Activated T-helper 9 cell treated with anti-CD3 and anti-CD28 coated beads, Interleukin-2, amount 50 U/mL, for 16 hours (primary cell): ENCODE measurements around the gene ARMC9.
"Not testable (repeated sequence)": the region's sequence is repeated elsewhere in the genome, so short reads cannot be mapped to it uniquely, and the experiment has no call there.

ENCODE experiments used
- DNase-seq: peaks from one replicate; pipeline ENCODE4 v3.0.0-alpha.2; 2020; ENCODE audit warnings: low read depth

Gene ARMC9

DNA sequence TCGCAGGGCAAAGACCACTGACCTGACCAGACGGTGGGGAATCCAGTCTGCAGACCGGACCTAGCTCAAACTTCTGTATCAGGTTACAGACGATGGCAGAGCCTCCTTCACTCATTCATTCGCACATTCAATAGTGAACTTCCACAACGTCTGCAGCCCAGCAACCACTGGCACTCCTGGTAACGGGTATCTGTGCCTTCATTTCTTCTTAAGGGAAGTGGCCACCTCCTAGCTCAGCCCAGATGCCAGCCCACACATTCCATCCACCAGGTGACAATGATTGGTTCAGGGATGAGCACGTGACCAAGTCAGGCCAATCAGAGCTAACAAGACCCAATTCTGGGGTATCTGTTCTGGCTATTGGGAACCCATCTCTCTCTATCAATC, 15.9 kb upstream of the ARMC9 start:
- no peak for DNase-seq

DNA sequence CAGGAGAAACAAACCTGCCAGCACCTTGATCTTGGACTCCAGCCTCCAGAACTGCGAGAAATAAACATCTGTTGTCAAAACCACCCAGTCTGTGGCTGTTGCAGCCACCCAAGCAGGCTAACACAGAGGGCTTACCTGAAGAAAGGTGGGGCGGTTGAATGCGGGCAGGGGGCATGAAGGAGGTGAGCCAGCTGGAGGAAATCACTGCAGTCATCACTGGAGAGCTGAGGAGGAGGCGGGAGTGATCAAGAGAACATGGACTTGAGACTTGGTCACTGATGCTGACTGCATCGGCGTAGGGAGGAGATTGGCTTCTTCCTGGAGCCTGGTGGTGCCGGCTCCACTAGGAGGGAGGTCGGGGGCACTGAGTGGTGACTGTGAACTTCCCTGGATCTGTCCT, 14.6 kb upstream of the ARMC9 start:
- DNase-seq: no peak

DNA sequence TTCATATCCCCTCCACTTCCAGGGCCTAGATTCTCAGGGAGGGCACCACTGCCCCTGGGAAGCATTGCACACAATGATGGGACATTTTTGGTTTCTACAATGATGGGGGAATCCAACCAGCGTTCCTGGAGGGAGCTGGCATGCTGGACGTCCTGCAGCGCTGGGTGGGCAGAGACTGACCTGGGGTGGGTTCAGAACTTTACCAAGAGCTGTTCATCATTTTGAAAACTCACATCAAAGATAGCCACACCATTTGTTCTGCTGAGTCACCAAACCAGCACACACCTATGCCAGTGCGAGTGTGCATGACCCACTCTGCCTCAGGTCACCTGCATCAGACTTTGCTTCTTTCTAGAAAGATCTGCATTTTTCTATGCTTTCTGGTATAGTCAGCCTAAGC, 14.1 kb upstream of the ARMC9 start:
- DNase-seq: no peak

DNA sequence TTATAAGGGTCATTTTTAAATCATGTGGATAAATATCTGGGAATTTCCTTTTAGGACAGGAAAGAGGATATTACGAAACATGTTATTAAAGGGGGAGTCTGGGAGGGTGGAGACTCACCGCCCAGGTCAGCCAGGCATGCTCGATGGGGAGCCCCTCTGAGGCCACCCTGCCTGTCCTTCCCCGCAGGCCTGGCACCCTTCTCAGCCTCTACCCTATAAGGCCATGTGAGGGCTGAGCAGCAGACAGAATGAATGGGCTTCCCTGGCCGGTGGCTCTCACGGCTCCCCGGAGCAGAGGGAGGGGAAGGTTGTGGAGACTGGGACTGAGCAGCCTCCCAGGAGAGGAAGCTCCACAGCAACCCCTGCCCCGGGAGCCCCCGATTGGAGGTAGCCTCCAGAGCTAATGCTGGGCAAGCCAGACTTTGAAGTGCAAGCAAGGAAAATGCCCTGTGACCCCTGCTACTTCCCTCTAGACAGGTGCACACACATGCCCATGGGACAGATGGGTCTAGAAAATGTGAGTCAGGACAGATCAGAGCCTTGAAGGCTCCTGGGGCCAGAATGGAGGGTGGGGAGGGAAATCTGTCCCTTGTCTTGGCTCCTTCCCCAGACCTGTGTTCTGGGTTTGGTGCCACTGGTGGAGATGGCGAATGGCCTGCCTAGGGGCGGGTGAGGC, 13.2 kb upstream of the ARMC9 start:
- DNase-seq: no peak

DNA sequence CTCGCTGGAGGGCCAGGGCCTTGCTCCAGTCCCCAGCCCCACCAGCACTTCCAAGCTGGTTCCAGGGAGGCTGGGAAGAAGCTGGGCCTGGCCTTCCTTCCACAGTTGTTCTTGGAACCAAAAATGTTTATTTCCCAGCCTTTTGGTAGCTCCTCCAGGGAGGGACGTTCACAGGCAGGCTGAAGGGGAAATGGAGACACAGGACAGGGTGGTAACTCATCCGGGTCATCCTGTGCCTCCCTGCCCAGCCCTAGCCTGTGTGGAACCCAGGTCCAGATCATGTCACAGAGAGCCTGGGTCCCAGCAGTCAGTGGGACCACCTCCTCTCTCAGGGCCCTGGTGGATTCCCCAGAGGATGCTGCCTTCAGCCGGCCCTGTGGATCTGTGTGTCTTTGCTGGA, 12.5 kb upstream of the ARMC9 start:
- DNase-seq: no peak

DNA sequence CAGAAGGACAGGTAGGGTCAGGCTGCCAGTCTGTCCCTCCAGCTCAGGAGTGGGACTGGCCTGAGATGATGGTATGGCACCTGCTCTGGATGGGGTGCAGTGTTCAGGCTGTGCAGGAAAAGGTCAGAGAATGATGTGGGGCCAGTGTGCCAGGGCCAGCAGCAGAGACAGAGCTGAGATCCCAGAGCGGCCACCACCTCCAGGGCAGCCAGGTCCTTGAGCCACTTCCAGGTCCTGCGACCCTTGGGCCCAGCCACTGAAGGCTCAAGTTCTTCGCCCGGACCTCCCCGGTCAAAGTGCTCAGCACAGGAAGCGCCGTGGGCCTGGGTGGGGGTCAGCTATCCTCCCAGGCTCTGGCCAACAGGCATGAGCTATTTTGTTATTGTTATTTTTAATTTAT, 12.1 kb upstream of the ARMC9 start:
- no peak for DNase-seq

DNA sequence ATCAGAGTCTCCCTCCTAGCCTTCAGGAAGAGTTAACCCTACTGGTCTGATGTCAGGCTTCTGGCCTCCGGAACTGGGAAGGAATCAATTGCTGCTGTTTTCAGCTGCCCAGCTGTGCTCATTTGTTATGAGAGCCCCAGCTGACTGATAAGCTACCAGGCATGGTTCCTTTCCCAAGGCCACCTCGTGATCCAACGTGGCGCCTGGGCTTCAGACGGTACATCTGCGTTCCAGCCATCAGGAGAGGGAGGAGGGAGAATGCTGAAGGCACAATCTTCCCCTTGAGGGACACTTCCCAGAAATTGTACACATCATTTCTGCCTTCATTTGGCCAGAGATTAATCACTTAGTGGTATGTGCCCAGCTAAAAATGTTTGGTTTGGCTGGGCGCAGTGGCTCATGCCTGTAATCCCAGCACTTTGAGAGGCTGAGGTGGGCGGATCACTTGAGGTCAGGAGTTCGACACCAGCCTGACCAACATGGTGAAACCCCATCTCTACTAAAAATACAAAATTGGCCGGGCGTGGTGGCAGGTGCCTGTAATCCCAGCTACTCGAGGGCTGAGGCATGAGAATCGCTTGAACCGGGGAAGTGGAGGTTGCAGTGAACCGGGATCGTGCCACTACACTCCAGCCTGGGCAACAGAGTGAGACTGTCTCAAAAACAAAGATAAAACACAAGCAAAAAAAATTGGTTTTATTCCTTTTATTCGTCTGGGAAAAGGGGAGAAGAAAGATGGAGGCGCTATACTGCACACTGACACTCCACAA, 10.5 kb upstream of the ARMC9 start:
- DNase-seq: no peak

DNA sequence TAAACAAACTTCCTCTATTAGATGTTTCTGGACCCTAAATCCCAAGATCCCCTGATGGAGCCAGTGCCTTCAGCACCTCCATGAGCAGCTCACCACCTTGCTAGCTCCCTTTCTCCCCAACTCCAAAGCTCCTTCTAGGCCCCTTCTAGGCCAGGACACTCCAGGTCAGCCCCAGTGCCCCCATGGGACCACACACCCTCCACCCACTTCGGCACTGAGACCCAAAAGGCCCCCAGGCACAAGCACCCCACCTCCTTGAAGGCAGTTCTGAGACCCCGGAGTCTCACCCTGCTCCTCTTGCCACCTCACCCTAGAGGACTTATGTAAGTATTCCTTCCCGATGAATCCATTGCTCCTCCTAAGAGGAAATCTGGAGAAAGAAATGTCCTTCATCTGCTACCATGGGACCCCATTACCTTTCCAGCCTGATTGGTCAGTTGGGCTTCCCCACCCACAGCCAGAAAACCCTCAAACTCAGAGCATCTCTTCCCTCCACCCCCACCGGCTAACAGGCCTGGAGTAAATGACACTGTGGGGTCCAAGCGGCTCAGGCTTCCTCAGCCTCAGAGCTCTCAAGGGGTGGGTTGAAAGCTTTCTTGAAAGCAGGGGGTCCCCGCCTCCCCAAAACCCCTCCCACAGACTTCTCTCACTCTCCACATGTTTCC, 9.8 kb upstream of the ARMC9 start:
- DNase-seq: no peak

DNA sequence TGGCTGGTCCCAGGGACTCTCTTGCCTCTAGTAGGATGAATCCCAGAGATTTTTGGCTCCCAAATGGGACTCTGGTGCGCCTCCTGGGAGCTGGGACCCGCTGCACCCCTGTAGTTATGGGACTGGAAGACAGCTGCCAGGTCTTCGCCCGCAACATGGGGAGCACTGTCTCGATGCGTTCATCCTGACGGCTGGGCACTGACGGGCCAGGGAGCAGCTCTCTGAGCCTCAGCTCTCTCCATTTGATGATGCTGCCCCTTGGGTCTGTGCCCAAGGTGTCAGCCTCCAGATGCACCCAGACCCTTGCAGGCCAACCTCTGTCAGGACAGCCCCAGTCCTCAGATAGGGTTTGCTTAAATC, 9.3 kb upstream of the ARMC9 start:
- DNase-seq: no peak

DNA sequence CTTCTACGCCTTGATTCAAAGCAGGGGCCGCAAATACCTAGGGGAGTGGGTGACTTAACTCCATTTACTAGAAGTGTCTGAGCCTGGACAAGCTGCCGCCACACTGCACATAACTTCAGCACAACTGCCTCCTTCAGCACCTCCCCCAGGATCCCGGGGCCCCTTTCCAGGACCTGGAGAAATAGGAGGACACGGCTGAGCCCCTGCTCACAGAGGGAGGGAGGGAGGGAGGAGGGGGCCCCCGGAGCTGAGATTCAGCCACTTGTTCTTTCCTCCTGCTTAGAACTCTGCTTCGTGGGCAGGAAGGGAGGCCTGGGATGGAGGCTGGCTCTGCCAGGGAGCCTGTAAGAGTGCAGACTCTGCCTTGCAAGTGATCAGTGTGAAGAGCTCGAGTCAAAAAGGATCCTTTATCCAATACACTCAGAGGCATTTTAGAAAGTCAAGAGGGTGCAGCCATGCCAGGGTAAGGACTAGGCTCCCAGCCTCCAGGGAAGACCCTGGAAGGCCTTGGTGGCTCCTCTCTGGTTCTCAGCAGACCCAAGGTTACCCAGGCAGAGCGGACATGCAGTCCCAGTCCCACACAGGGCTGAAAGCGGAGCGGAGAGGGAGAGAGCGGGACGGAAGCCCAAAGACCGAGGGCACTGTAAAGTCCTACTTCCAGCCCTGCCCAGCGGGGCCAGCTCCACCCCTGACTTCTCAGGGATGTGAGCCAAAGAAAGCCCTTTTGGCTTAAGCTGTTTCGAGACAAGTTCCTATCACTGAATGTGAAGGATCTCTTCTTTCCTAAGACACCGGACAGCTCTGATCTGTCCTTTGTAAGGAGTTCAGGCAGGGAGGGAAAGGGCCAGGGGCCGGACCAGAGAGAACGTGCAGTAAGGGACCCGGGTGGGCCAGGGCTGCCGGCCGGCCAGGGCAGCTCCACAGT, 8.6 kb upstream of the ARMC9 start:
- no peak for DNase-seq

DNA sequence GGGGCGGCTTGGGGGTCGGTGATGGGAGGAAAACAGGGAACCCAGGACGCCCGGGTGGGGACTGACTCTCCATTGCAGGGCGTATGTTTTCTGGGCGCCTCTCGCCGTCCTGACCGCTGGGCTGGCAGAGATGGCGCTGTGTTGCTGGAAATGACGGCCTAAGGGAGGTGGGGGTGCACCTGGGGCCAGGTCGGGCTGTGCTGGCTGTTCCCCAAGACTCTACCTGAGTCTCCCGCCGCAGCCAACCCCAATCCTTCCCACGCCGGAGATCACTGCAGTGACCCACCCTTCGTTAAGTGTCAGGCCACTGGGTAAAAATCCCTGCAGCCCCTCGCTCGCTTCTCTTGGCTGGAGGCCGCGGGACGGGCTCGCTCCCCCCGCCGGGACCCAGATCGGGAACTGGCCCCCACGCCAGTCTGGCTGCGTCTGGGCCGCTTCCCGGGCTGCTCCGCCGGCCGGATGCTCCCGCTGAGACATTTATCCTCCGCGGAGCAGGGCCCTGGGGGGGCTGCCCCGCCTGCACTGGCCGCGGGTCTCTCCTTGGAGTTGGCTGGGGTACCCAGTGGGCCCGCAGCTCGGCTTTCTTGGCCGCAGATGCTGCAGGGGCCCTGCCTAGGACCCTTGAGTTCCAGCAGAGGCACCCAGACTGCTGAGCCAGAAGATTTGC, 7.8 kb upstream of the ARMC9 start:
- DNase-seq: no peak

DNA sequence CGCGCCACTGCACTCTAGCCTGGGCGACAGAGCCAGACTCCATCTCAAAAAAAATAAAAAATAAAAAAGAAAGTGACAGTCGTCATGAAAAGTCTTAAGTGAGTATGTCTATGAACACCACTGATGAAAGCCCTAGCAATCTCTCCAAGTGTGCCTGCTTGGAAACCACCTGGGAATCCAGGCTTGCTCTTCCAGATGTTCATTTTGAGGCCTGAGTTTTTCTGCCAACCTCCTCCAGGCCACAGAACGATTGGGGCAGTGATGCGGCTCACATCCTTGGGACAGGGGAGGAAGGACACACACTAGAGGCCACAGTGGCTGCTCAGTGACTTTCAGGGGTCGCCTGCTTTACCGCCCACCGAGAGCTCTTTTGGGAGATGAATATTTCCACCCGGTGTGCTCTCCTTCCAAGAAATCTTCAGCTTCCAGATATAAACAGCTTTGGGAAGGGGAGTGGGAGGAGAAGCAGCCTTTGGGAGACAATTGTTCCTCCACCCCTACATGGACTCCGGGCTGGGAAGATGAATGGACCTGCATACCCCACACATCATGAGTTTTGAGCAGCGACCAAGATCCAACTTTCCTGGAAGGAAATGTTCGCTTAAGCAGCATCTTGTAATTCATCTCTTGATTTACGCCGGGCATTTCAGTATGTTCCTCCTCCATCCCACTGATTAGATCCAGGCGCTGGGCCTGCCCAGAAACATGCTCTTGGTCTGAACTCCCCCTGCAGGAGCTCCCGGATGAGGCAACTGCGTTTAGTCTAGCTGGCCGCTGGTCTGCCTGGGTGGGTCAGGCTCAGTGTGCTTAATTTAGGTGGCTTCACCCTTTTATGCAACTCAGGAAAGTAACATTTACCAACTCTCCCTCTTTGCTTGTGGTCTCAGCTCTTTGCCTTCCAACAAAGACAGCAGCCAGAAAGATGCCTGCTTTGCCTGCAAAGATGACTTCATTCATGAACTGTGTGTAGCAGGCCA, 6.2 kb upstream of the ARMC9 start:
- no peak for DNase-seq

DNA sequence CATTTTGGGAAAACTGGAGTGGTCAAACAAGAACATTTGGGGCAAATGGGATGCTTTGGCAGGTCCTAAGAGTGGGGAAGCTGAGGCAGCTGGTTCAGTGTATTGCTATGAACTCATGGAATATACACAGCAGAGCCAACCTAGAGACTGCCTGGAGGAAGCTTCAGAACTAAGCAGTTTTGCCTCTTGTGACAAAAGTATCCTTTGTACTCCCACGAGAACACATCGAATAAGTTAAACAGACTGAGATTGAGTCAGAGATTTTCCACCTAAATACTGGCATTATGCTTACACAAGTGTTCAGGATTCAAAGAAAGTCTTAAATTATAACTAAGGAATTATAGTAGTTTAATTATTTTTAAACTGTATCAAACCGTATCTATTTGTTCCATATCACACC, 5.2 kb upstream of the ARMC9 start:
- no peak for DNase-seq

DNA sequence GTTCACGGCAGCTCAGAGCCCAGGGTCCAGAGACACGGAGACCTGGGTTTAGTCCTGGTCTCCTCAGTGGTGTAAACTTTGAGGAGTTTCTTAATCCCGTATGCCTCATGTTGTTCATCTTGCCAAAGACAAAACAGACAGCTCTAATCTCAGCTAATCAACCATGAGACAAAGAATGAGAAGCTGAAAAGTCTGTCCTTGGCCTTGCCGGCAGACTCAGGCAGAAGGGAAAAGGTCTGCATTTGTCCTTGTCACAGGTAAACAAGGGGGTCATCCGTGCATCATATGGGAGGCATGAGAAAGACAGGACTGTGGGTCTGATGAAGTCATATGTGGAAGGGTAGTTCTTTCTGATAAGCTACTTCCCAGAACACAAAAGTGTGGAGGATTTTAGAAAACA, 1.8 kb upstream of the ARMC9 start:
- DNase-seq: no peak

DNA sequence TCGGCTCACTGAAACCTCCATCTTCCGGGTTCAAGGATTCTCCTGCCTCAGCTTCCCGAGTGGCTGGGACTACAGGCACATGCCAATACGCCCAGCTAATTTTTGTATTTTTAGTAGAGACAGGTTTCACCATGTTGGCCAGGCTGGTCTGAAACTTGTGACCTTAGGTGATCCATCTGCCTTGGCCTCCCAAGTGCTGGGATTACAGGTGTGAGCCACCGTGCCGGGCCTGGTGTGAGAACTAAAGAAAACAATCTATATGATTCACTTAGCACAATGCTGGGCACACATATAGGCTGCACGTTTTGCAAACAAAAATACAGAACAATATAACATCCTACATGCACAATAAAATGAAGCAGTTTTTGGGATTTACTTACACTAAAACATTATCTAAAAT, 1.2 kb upstream of the ARMC9 start:
- not testable (repeated sequence) for DNase-seq

DNA sequence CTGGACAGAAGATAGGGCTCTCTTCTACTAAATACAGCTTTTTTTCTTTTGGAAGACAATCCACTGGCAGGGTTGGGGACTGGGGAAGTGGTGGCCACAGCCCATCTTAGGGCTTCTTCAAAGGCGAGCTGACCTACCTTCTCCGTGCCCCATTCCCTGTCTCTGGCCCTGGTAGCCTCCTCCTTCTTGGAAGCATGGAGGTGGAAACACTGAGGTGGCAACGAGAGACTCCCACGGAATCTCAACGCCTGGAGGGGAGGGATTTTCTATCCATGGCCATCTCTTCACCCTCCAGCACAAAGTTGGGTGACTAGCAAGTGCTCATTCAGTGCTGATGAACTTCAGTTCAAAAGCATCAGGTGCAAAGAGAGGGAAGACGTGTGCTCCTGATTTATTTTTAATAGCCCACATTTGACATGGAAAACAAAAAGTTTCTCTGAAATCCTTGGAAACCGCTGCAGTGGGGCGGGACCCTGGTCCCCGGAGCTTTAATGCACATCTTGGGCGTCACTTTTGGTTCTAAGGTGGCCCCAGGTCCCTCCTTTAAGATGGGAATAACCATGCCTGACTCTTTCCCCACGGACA, 633 bp upstream of the ARMC9 start:
- DNase-seq: no peak

DNA sequence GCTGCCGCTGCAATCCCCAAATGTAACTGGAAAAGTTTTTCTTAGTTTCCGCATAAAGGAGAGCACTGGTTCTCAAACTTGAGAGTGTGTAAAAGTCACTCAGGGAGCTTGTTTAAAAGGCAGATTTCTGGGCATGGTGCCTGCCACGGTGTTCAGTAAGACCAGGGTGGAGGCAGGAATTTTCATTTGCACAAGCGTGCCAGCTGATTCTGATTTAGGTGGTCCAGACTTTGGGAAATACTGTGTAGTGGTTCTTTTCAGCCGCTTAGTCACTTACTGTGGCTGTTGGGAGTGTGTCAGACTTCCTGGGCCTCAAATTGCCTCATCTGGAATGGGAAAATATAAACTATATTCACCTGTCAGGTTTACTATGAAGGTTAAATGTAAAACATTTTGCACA, 788 bp downstream of the ARMC9 start:
- DNase-seq: no peak

DNA sequence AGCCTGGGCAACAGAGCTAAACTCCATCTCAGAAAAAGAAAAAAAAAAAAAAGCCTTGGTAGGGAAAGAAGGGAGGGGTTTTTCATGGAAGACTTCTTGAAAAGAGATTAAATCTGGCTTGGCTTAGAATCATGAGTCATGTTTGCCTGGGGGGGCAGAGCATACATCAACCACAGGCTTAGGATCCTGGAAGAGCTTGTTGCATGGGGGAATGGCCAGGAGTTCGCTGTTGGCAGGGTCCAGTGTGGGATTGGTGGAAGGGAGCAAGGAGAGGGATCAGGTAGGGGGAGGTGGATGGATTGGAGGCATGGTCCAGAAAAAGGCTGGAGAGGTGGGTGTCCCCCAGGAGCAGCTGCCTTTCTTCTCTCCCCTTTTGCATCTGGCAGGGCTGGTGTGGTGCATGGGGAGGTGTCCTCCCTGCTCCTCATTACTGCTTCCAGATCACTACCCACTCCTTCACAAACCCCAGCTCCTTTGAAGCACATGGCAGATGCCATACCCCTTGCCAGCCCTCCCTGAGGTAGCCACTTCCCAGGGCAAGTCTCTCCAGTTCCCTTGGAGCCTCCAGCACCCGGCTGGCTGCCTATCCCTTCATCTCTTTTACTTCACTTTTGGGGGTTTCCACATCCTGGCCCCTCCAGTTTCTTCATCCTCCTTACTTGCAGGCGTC, 2.5 kb downstream of the ARMC9 start:
- no peak for DNase-seq

DNA sequence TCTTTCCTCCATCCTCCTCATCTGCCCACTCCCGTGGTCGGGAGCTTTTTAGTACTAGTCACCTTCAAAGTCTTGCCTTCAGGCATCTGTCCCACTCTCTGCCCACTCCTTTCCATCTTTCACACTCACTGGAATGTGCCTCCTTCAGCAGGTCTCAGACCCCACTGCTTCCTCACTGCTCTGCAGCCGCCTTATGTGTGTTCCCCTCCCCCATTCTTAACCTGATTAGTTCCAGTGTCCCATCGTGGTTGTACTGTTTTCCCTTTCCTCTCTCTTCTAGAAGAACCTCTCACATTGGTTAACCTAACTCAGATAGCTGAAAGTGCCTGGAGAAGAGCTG, 3.0 kb downstream of the ARMC9 start:
- DNase-seq: no peak

DNA sequence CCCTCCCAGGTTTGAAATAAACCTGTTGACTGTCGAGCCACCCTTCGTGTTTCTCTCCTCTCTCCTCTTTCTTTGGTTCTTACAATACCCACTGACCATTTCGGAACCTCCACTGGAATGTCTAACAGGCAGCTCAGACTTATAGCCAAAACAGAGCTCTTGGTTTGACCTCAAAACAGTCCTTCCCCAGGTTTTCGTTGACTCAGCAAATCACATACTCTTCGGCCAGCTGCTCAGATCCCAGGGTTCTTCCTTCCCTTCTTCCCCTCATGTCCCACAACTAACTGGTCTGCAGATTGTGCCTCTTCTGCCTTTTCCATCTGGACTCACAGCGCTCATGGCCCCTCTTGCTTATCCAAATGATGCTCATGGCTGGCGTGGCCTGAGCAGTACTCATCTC, 4.7 kb downstream of the ARMC9 start:
- DNase-seq: no peak
